H9 (cell line): ENCODE results near the gene EOLA2. TPM values are rescaled to one million over a fixed set of nuclear protein-coding genes. Genes with fewer than 3 reads are reported as not detected.

ENCODE experiments used
- DNase-seq: peaks from one replicate; pipeline ENCODE4 v3.0.0-alpha.2; 2017
- H2AFZ ChIP-seq: one replicate; pipeline ENCODE4 v1.6.1; 2013; ENCODE audit warnings: mild to moderate bottlenecking, low read length, control low read depth, moderate library complexity
- H2AK5ac ChIP-seq: 2 replicates; pipeline ENCODE4 v1.6.1; 2013; ENCODE audit warnings: low read length, control low read depth, mixed read lengths; ENCODE audit not compliant: insufficient read length
- H2BK120ac ChIP-seq: one replicate; pipeline ENCODE4 v1.6.1; 2013; ENCODE audit warnings: low read depth, mild to moderate bottlenecking, low read length, control low read depth, inconsistent platforms; ENCODE audit not compliant: poor library complexity, severe bottlenecking
- H2BK12ac ChIP-seq: 2 replicates; pipeline ENCODE4 v1.6.1; 2013; ENCODE audit warnings: low read length, control low read depth, mixed read lengths, low read depth; ENCODE audit not compliant: insufficient read length
- H2BK15ac ChIP-seq: 2 replicates; pipeline ENCODE4 v1.6.1; 2013; ENCODE audit warnings: low read depth, low read length, control low read depth
- H2BK20ac ChIP-seq: one replicate; pipeline ENCODE4 v1.6.1; 2013; ENCODE audit warnings: low read depth, mild to moderate bottlenecking, low read length, control low read depth, inconsistent platforms; ENCODE audit not compliant: poor library complexity, severe bottlenecking
- H2BK5ac ChIP-seq: 2 replicates; pipeline ENCODE4 v1.6.1; 2013; ENCODE audit warnings: low read length, control low read depth, mixed read lengths; ENCODE audit not compliant: insufficient read length
- H3K14ac ChIP-seq: 2 replicates; pipeline ENCODE4 v1.6.1; 2013; ENCODE audit warnings: low read length, control low read depth; ENCODE audit not compliant: insufficient read depth
- H3K18ac ChIP-seq: 2 replicates; pipeline ENCODE4 v1.6.1; 2013; ENCODE audit warnings: low read depth, mild to moderate bottlenecking, mixed read lengths, low read length, control low read depth; ENCODE audit not compliant: insufficient read length
- H3K23ac ChIP-seq: 2 replicates; pipeline ENCODE4 v1.6.1; 2013; ENCODE audit warnings: low read length, control low read depth, mixed read lengths, low read depth; ENCODE audit not compliant: insufficient read length
- H3K23me2 ChIP-seq: 2 replicates; pipeline ENCODE4 v1.6.1; 2013; ENCODE audit warnings: low read depth, mild to moderate bottlenecking, mixed read lengths, low read length, control low read depth; ENCODE audit not compliant: insufficient read length, poor library complexity, severe bottlenecking
- H3K27ac ChIP-seq: 2 replicates; pipeline ENCODE4 v1.5.1; 2013; ENCODE audit warnings: low read length, control low read depth, mixed read lengths, low read depth; ENCODE audit not compliant: insufficient read length
- H3K27me3 ChIP-seq: 2 replicates; pipeline ENCODE4 v1.6.1; 2013; ENCODE audit warnings: low read length, control low read depth, inconsistent platforms; ENCODE audit not compliant: insufficient read depth
- H3K4ac ChIP-seq: 2 replicates; pipeline ENCODE4 v1.6.1; 2013; ENCODE audit warnings: low read depth, mild to moderate bottlenecking, control low read depth, inconsistent platforms, low read length, moderate library complexity
- H3K4me1 ChIP-seq: 2 replicates; pipeline ENCODE4 v1.6.1; 2013; ENCODE audit warnings: low read length, control low read depth, inconsistent platforms; ENCODE audit not compliant: insufficient read depth
- H3K4me2 ChIP-seq: 2 replicates; pipeline ENCODE4 v1.6.1; 2013; ENCODE audit warnings: low read length, control low read depth, mixed read lengths; ENCODE audit not compliant: insufficient read length, insufficient read depth
- H3K56ac ChIP-seq: 2 replicates; pipeline ENCODE4 v1.6.1; 2013; ENCODE audit warnings: low read depth, mild to moderate bottlenecking, mixed read lengths, low read length, control low read depth; ENCODE audit not compliant: insufficient read length
- H3K79me1 ChIP-seq: 2 replicates; pipeline ENCODE4 v1.6.1; 2013; ENCODE audit warnings: low read depth, mild to moderate bottlenecking, moderate library complexity, low read length, control low read depth, inconsistent platforms; ENCODE audit not compliant: insufficient read depth, poor library complexity, severe bottlenecking
- H3K79me2 ChIP-seq: 2 replicates; pipeline ENCODE4 v1.6.1; 2013; ENCODE audit warnings: low read length, control low read depth, inconsistent platforms; ENCODE audit not compliant: insufficient read depth
- H3K9ac ChIP-seq: 2 replicates; pipeline ENCODE4 v1.6.1; 2013; ENCODE audit warnings: low read length, control low read depth, mixed read lengths; ENCODE audit not compliant: insufficient read length; ENCODE audit errors: extremely low read depth
- H3K9me3 ChIP-seq: one replicate; pipeline ENCODE4 v1.6.1; 2013; ENCODE audit warnings: low read depth, low read length, inconsistent platforms; ENCODE audit not compliant: control insufficient read depth
- H3T11ph ChIP-seq: one replicate; pipeline ENCODE4 v1.6.1; 2013; ENCODE audit warnings: mild to moderate bottlenecking, low read length, control low read depth, inconsistent platforms
- H4K20me1 ChIP-seq: one replicate; pipeline ENCODE4 v1.6.1; 2013; ENCODE audit not compliant: control insufficient read depth, insufficient read length, insufficient read depth
- H4K5ac ChIP-seq: 2 replicates; pipeline ENCODE4 v1.6.1; 2013; ENCODE audit warnings: low read depth, mild to moderate bottlenecking, mixed read lengths, low read length, control low read depth; ENCODE audit not compliant: insufficient read length
- H4K8ac ChIP-seq: replicated peaks from 2 replicates; pipeline ENCODE4 v1.6.1; 2013; ENCODE audit warnings: low read length, control low read depth, mixed read lengths, low read depth; ENCODE audit not compliant: insufficient read length
- H4K91ac ChIP-seq: 2 replicates; pipeline ENCODE4 v1.6.1; 2013; ENCODE audit warnings: low read depth, mild to moderate bottlenecking, moderate library complexity, mixed read lengths, low read length, control low read depth; ENCODE audit not compliant: insufficient read length
- H3K27ac Mint-ChIP-seq, 3 experiments: 2 replicates in 2 of 3; 3 replicates in 1 of 3; pipeline ENCODE4 v1.8.0; 2020 to 2021; ENCODE audit warnings: mixed read lengths in 3 of 3, mild to moderate bottlenecking in 1 of 3, moderate library complexity in 1 of 3
- H3K27me3 Mint-ChIP-seq: 2 replicates; pipeline ENCODE4 v1.8.0; 2021; ENCODE audit warnings: low read depth, mild to moderate bottlenecking, moderate library complexity, mixed read lengths
- H3K36me3 Mint-ChIP-seq, 3 experiments: 2 replicates in 2 of 3; 3 replicates in 1 of 3; pipeline ENCODE4 v1.8.0; 2020 to 2021; ENCODE audit warnings: low read depth in 3 of 3, mixed read lengths in 3 of 3; ENCODE audit not compliant: insufficient read depth in 1 of 3
- H3K4me1 Mint-ChIP-seq, 2 experiments: 2 replicates each; pipeline ENCODE4 v1.8.0; 2020; ENCODE audit warnings: mixed read lengths in 2 of 2
- H3K4me3 Mint-ChIP-seq, 2 experiments: 2 replicates in 1 of 2; 3 replicates in 1 of 2; pipeline ENCODE4 v1.8.0; 2020 to 2021; ENCODE audit warnings: mild to moderate bottlenecking in 2 of 2, mixed read lengths in 2 of 2, moderate library complexity in 1 of 2
- H3K9me3 Mint-ChIP-seq, 2 experiments: 2 replicates in 1 of 2; 3 replicates in 1 of 2; pipeline ENCODE4 v1.8.0; 2020; ENCODE audit warnings: mild to moderate bottlenecking in 2 of 2, mixed read lengths in 2 of 2, moderate library complexity in 1 of 2
- WGBS: extraction: QIAGEN DNeasy Blood & Tissue Kit; methylation state at CpG from one replicate; pipeline ENCODE4 v1.1.7; 2013; ENCODE audit warnings: missing lambda C conversion rate, low lambda C conversion rate, mixed read lengths; ENCODE audit not compliant: insufficient read length; ENCODE audit errors: extremely low coverage; 5-methylcytosine and 5-hydroxymethylcytosine counted together
- total RNA-seq: library from RNA; stranded (reverse); gene quantifications from 2 replicates; pipeline ENCODE4 v1.2.1, GENCODE V29; 2021
- TF ChIP-seq, protein P1 (sequence below): fragments of 200-600 bp; sonication (generic); conservative IDR thresholded peaks from 3 replicates; pipeline ENCODE4 v1.8.0; 2021; ENCODE audit warnings: antibody characterized with exemption, mild to moderate bottlenecking

EOLA2 gene
- total RNA-seq, 1 experiment from 2014 or later: 38.9 TPM

DNA sequence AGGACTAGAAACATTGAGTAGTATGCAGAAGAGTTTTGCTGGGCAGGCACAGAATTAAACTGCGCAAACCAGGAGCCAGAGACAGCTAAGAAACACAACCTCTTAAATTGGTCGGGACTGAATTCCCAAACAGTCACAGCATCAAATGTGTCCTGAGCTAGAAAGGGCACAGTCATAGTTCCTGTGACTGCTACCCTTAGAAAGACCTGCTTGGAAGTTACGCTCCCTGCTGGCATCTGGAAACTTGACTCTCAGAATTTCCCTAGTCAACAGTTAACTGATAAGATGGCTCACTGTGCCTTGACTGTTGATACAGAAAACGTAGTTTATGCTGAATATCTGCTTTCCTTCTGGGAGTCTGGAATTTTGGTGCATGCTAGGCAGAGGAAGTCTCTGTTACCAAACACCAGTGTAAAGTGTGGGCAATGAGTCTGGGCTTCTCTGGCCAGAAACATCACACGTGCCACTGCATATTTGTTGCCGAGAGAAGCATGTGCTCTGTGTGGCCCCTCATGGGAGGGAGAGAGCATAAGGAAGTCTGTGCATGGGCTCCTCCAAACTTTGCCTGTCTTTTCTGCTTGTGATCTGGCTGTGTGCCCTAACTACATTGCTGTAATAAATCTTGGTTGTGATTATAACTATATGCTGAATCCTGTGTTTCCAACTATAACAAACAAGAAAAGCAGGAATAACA is 11.6 kb upstream of the EOLA2 start:
- no peak overlapping the region for H3K18ac ChIP-seq
- peaks cover 19 to 21% of the 10 kb centered on the region in 2 experiments for H3K4me1 Mint-ChIP-seq
- no peak overlapping the region for H3K4me2 ChIP-seq
- no peak overlapping the region for H3K56ac ChIP-seq
- no peak overlapping the region for H2AK5ac ChIP-seq
- H3K9ac ChIP-seq: no peak overlapping the region
- no peak overlapping the region for H2BK120ac ChIP-seq
- no peak overlapping the region for H3K4me3 Mint-ChIP-seq
- H4K91ac ChIP-seq: no peak overlapping the region
- H3K27ac Mint-ChIP-seq: no peak overlapping the region
- no peak for DNase-seq
- H4K8ac ChIP-seq: no peak overlapping the region
- H3K4me1 ChIP-seq: peaks cover 5% of the 10 kb centered on the region; the same call in 1 of the 2 replicates
- no peak overlapping the region for H4K5ac ChIP-seq
- H2BK12ac ChIP-seq: no peak overlapping the region
- WGBS: no CpG with 5 or more reads among the region's 6 CpGs
- no peaks in the 10 kb centered on the region; the same call in 1 of the 2 replicates for H3K27me3 Mint-ChIP-seq
- no peaks in the 10 kb centered on the region for H4K20me1 ChIP-seq
- H3K9me3 ChIP-seq: peaks cover 25% of the 10 kb centered on the region
- H3K9me3 Mint-ChIP-seq: peaks cover 72 to 74% of the 10 kb centered on the region in 2 experiments
- H3K79me1 ChIP-seq: no peaks in the 10 kb centered on the region
- H2BK15ac ChIP-seq: no peak overlapping the region
- TF ChIP-seq, protein P1, sequence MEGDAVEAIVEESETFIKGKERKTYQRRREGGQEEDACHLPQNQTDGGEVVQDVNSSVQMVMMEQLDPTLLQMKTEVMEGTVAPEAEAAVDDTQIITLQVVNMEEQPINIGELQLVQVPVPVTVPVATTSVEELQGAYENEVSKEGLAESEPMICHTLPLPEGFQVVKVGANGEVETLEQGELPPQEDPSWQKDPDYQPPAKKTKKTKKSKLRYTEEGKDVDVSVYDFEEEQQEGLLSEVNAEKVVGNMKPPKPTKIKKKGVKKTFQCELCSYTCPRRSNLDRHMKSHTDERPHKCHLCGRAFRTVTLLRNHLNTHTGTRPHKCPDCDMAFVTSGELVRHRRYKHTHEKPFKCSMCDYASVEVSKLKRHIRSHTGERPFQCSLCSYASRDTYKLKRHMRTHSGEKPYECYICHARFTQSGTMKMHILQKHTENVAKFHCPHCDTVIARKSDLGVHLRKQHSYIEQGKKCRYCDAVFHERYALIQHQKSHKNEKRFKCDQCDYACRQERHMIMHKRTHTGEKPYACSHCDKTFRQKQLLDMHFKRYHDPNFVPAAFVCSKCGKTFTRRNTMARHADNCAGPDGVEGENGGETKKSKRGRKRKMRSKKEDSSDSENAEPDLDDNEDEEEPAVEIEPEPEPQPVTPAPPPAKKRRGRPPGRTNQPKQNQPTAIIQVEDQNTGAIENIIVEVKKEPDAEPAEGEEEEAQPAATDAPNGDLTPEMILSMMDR: no peak
- H3K27ac ChIP-seq: no peak overlapping the region
- H3K23me2 ChIP-seq: no peaks in the 10 kb centered on the region
- H2BK20ac ChIP-seq: no peak overlapping the region
- H3T11ph ChIP-seq: no peak overlapping the region
- peaks cover 18 to 58% (median 49%) of the 10 kb centered on the region in 3 experiments for H3K36me3 Mint-ChIP-seq
- no peak overlapping the region for H3K23ac ChIP-seq
- H2BK5ac ChIP-seq: no peak overlapping the region
- H3K4ac ChIP-seq: no peak overlapping the region
- H2AFZ ChIP-seq: no peak overlapping the region
- no peak overlapping the region for H3K14ac ChIP-seq
- no peaks in the 10 kb centered on the region for H3K79me2 ChIP-seq
- no peaks in the 10 kb centered on the region for H3K27me3 ChIP-seq
